ENCODE data around the gene PLEKHF1.
"Not testable (repeated sequence)": the region's sequence is repeated elsewhere in the genome, so short reads cannot be mapped to it uniquely, and the experiment has no call there.

The PLEKHF1 gene

DNA sequence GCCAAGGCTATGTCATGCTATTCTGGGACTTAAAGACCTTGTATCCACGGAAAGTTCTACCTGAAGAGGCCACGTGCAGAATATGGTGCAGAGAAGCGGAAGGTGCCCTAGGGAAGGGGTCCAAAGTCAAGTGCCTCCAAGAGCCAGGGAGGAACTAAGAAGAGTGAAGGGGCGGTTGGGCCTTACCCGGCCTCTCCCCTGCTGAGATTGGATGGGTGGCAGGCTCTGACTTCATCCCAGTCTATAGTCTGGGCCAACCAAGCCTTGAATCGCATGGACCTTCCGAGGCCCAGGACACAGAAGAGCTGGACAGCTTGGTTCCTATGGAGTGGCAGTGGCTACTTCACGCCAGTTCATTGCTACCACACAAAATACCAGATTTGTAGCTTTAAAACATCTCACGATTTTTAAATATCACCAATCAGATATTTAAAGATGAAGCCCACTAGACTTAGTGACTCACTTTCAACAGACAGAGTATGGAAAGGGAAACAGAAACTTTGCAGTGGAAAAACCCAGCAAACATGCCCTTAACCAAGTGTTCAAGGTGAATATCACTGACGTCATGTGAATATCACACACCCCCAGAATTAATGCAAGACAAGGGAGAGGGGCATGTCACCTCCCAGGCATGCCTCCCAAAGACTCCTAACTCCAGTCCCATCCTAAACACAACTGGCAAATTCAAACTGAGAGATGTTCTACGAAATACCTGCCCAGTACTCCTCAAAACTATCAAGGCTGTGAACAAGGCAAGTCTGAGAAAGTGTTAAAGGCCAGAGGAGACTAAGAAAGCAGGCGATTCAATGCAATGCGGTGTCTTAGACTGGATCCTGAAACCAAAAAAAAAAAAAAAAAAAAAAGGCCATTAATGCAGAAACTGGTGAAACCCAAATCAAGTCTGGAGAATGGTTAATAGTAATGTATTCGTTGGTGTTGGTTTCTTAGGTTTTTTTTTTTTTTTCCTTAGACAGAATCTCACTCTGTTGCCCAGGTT lies 39.6 kb downstream of the PLEKHF1 start:
- peak; percentile 29 for DNase-seq

DNA sequence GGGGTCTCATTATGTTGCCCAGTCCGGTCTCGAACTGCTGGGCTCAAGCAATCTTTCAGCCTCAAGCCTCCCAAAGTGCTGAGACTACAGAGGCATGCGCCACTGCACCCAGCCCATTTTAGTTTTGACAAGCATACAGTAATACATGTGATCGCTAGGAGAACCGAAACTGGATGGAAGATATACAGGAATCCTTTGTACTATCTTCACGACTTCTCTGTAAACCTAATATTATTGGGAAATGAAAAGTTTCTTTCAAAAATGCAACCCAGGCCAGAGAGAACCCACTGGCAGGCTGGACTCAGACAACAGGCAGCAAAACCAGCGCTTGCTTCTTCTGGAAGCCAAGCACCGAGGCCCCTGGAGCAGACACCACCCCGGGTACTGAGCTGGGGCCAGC lies 40.4 kb downstream of the PLEKHF1 start:
- no peak for DNase-seq

DNA sequence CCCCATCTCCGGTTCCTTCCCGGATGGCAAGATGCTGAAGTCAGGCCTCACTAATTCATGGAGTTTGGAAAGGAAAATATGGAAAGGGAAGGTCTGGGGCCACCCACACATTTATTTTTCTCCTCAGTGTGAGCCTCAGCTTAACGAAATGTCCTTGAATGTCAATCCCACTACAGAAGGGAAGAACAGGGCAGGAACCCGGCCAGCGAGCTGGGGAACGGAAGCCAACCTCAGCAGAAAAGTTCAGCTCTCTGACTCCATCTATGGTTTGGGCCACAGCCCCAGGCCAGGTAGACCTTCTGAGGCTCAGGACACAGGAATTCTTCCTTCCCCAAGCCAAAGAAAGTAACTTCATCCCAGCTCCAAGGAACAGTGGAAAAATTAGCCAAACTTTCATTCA lies 41.4 kb downstream of the PLEKHF1 start:
- DNase-seq: no peak

DNA sequence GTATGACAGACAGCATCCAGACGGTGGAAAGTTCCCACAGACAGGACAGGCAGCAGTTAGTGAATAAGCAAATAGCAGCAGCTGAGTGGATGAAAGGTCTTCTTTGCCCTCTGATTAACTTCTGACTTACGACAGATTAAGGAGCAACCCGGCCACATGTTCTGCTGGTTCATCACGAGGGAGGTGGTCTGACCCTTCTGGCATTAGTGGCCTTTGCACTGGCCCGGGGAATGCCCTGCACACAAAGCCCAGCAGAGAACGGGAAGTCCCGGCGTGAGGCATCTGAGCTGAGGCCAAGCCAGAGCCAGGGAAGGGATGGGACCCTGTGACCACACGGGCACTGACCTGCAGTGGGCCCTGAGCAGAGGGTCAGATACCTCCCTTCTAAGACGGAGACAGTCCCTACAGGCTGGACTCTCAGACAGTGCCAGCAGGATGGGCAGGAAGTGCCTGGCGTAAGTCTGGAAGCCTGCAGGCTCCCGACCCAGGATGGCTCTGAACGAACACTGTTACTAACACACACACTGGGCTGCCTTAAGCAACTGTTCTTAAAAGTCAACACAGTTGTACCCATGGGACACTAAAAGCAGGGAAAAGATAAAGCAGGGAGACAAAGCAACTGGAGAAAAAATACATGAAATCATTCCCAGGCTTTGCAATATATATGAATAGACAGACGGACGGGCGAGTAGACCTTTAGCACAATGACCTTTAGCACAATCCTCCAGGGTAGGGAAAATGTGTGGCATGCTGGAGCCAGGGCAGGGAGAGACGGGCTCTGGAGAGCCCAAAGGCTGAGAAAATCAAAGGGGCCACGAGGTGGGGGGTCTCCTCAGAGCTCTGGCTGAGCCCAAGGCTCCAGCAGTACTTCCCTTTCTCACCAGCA lies 43.5 kb downstream of the PLEKHF1 start:
- DNase-seq: peak; percentile 22

DNA sequence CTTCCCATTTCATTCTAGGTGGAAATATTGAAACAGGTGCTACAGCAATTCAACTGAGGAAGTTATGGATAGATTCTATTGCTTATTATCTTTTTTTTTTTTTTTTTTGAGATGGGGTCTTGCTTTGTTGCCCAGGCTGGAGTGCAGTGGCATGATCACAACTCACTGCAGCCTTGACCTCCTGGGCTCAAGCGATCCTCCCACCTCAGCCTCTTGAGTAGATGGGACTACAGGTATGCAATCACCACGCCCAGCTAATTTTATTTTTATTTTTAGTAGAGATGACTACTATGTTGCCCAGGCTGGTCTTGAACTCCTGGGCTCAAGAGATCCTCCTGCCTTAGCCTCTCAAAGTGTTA lies 44.2 kb downstream of the PLEKHF1 start:
- DNase-seq: not testable (repeated sequence)

DNA sequence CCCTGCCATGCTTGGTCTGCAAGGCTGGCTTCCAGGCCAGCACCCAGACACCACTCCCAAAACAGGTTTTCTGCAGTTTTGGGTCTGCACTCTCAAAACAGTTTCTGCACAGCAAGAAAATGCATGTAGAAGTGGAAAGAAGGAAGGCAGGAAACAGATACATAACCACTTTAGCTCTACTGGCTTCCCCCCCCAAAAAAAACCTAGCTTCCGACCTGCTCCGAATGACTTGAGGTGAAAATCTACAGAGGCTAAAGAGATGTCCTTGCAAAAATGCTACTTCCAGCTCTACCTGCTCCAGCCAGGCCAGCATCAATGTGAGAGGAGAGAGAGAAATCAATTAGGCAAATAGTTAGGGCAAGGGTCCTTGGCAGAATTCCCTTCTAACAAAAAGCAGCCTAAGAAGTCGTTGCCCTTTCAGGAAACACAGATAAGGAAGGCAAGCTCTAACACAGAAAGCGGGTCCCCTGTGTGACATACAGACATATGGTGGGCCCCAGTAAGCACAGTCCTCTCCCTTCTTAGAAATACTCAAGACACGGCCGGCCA lies 46.4 kb downstream of the PLEKHF1 start:
- DNase-seq: no peak

DNA sequence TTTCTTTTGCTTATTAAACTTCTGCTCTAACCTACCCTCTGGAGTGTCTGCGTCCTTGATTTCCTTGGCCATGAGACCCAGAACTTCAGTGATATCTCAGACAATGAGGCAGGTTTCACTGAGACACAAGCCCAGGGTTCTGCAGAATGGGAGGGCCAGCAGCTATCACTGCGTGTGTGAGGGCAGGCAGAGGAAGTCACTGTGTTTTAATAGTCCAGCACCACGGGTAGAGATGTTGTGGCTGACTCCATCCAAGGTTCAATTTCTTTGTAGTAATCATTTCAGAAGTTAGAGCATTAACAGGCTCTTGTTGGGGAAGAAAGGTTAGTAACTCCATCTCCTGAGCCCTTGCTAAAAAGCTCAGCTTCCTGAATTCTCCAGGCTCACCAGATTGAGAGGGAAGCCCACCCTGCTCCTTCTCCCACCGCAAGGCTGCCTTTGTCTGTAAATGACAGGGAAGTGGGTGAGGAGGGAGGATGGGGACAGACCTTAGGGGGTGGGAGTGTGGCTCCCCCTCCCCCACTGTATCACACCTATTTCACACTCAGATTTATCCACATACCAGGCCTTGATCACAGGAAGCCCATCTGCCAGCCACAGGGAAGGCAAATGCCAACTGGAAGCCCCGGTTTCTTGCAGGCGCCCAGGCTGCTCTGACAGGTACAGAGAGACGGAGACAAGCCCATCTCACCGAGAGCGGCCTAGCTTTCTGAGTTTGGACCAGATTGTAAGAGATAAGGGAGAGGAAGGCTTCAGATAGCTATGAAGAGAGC lies 47.7 kb downstream of the PLEKHF1 start:
- no peak for DNase-seq

DNA sequence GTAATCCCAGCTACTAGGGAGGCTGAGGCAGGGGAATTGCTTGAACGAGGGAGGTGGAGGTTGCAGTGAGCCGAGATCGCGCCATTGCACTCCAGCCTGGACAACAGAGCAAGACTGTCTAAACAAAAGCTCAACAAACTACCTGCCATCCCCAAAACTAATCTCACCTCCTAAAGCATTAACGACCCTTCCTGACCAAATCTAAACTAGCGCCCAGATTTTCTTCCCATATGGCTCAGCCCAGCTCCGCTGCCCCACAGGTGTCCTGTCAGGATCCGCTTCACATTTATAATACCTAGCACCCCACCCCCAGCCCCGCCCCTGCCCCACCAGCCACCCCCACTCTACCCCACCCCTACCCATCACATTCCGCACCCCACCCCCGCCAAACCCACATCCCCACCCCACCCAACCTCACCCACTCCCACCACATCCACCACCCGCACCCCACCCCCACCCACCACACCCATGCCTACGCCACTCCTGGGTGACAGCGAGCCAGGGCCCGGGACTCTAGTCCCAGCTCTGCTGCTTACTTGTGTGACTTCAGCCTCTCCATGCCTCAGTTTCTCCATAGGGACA lies 49.2 kb downstream of the PLEKHF1 start:
- DNase-seq: no peak

DNA sequence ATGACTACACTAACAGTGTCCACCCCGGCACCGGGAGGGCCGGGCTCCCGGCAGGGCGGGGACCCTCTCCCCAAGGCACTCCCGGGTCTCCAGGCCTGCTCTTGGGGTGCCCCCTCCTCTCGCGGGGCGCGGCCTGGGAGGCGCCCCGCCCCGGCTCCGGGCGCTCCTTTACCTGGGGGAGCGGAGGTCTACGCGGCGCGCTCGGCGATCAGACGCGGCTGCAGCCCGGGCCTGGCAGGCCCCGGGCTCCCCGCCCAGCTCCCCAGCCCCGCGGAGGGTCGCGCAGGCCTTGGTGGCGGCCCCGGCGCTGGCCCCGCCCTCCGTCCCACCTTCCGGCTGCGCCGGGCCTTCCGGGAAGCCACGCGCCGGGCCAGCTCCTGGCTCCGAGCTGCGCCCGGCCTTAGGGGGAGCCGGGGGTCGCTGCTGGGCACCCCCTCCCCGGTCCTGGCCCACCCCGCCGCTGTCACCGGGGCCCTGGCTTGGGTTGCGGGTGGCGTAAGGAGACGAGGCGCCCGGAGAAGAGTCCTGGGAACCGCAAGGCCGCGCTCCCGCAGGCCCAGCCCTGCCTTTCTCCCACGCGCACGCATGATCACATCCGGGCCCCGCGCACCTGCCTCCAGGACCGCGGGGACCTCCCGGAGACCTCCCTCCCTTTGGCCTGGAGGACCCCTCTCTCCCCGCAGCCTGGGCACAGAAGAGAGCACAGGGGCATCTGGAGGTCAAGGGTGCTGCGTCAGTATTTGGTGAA lies 49.9 kb downstream of the PLEKHF1 start, which contains the start of gene C19orf12:
Gene C19orf12, minus strand, starts transcription at position 309 of the 748 bp plus-strand sequence. CDS start 6,848 bp downstream, outside the sequence.
- DNase-seq: peak; percentile 65

DNA sequence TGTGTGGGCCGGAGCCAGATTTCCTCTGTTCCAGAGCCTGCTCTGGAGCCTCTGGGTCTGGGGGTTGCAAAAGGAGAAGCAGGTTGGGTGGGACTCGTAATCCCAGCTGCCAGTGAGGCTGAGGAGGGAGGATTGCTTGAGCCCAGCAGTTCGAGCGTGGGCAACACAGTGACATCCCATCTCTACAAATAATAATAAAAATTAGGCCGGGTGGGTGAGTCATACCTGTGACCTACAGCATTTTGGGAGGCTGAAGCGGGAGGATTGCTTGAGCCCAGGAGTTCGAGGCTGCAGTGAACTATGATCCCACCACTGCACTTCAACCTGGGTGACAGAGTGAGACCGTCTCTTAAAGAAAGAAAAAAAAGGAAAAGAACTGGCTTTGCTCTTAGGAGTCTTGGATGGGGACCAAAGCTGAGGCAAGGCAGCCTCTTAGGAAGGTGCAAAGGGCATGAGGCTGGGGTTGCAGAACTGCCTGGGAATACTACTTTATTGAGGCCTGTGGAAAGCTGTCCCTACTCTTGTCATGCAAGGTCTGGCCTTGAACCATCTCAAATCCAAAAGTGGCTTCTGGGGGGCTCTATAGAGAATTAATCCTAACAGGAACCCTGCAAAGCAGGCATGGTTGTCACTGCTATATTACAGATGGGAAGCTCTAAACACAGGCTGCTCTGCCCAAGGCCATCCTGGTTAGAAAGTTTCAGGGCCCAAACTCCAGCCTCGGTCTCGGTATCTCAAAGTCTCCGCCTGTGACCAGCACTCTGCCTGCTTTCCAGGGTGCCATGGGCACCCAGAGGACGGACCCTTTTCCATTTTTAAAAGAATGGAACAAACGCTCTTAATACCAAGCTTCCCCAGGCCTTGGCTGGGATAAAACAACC lies 50.7 kb downstream of the PLEKHF1 start:
- DNase-seq: no peak

DNA sequence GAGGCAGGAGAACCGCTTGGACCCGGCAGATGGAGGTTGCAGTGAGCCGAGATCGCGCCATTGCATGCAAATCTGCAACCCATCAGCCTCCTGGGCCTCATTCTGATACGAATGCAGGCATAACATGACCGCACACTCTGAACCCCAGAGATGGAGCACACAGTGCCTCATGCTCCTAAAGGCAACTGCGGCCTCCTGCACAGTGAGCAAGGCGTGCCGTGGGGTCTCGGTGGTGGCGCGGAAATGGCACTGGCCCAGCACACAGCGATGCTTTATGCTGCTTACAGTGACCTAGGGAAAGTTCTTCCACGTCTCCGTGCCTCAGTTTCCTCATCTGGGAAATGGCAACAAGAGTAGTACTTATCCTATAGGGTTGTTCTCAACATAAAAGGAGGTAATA lies 51.8 kb downstream of the PLEKHF1 start:
- no peak for DNase-seq

DNA sequence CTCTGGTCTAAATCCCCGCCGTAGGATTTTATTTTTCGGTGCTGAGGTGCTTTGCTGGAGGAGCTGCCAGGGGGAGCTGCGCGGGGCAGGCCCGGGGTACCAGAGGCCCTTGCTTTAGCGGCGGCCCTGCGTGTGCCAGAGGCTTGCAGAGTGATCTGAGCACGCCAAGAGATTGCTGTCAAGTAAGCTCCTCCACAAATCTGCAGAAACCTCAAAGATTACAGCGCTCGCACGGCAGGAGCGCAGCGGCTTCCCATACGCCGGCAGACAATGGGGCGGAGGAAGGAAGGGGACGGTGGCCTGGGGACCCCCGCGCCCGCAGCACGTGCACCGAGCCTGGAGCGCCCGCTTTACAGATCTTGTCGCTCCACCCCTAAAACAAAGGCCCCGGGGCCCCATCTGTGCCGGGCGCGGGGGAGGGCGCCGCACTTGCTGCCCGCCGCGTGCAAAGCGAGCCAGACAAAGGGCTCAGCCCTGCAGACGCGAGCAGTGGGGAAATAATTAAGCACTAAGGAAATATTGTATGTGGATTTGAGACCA lies 58.9 kb downstream of the PLEKHF1 start:
- DNase-seq: no peak

DNA sequence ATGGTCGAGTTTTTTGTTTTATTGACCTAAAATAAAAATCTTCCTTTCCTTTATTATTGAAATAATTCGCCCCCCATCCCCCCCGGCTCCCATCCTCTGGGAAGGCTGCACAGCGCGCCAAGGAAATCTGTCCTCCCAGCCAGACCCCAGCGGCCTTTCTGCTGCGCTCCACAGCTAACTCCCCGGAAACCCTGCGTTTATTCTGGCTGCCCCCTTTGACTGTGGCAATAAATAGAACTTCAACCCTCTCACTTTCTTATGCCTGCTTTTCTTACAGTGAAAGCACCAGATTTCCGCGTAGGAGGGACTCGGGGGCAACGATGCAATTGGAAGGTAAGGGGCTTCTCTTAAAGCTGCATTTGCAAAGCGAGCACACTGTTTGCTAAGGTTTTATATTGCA lies 59.5 kb downstream of the PLEKHF1 start:
- DNase-seq: no peak
